ENCODE results near the gene PPAN. TPM values are rescaled to one million over a fixed set of nuclear protein-coding genes. Genes with fewer than 3 reads are reported as not detected.

The PPAN gene
- total RNA-seq, 1 experiment from 2014 or later, result 101 TPM

DNA sequence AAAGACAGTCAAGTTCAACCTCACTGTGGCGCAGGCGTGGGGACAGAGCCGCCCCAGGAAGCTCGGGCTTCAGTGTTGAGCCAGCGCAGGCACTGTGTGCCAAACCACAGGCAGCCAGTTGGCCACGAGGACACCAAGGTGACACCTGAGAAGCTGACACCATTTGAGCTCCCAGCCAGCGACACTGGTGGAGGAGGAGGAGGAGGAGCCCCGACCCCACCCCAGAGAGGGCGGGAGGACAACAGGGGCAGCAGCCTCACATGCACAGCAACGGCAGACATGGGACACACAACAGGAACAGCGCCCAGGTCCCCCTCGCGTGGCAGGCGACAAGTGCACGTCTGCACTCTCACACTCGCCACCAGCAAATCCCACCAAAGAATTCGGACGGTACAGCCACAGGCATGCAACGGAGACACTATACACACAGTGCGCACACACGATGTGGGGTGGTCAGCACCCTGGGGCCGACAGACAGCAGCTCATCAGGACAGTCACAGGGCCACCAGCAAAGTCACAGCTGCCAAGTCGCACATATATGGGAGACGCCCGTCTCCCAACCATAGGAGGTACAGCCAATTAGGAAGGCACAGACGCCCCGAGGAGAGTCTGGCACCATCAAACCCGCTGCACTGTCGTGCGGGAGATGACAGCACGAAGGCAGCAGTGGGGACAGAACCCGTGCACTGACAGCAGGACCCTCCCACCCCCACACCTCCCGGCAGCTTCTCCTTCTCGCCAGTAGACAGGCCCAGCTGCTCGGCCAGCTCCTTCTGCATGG, 10.1 kb downstream of the PPAN start:
- Histone ChIP-seq H3K4me3 (replicated peaks in 1 of 2; ENCODE audit: low read depth in 1 of 2, low read length in 2 of 2) (no peak overlapping the region), H2AFZ (ENCODE audit: low read depth, low read length, poor library complexity, severe bottlenecking) (no peak overlapping the region), H3K9ac (ENCODE audit: low read length) (no peak overlapping the region), H3K27ac (ENCODE audit: low read depth, low read length) (no peak overlapping the region; the same call in 1 of the 2 replicates), H3K27me3 (ENCODE audit: insufficient read depth, low read length) (no peaks in the 10 kb centered on the region), H3K4me2 (ENCODE audit: low read length) (no peak overlapping the region), H3K9me3 (ENCODE audit: control insufficient read depth in 1 of 2, insufficient read depth in 1 of 2, low read depth in 1 of 2, low read length in 2 of 2) (no peaks in the 10 kb centered on the region), H3K4me1 (ENCODE audit: control insufficient read depth in 1 of 2, insufficient read depth in 2 of 2, low read length in 2 of 2) (peaks cover 5 to 35% of the 10 kb centered on the region in 2 experiments), H3K79me2 (ENCODE audit: insufficient read depth, low read length) (peaks cover 30% of the 10 kb centered on the region), H3K36me3 (ENCODE audit: control insufficient read depth in 1 of 2, insufficient read depth in 2 of 2, low read length in 2 of 2) (peaks cover 12 to 23% of the 10 kb centered on the region in 2 experiments; a peak in 3 of 4 replicates), H3K9me2 (ENCODE audit: insufficient read depth) (no peaks in the 10 kb centered on the region), H4K20me1 (ENCODE audit: insufficient read depth) (no peaks in the 10 kb centered on the region)
- no TSS peak for BruUV-seq (replicated peaks)
- CTCF ChIA-PET, result no interaction called here
- DNase-seq (ENCODE audit: low read depth, low spot score) (no peak), ATAC-seq (no peak)
- POLR2A ChIA-PET, result interaction anchor here (1.4 kb wide), 1 partner anchor 10 kb away, joined by 3 read pairs; the partner anchor contains the start of gene PPAN
- TF ChIP-seq, protein P1, sequence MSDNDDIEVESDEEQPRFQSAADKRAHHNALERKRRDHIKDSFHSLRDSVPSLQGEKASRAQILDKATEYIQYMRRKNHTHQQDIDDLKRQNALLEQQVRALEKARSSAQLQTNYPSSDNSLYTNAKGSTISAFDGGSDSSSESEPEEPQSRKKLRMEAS (IDR thresholded peaks at IDR 0.05), result no peak
- TF ChIP-seq EGR1 (IDR thresholded peaks at IDR 0.05; ENCODE audit: low read depth) (no peak), JUND (IDR thresholded peaks at IDR 0.05) (no peak), ZNF274 (IDR thresholded peaks at IDR 0.05; ENCODE audit: low read depth, low read length) (no peak), POLR2AphosphoS5 (IDR thresholded peaks at IDR 0.05; ENCODE audit: low read depth, low read length) (no peak), SP1 (IDR thresholded peaks at IDR 0.05; ENCODE audit: low read depth) (no peak), POLR2A (IDR thresholded peaks at IDR 0.05; ENCODE audit: borderline replicate concordance, extremely low read depth, insufficient read depth, insufficient read length) (no peak), EZH2 (IDR thresholded peaks at IDR 0.05) (no peak), CBX3 (IDR thresholded peaks at IDR 0.05; ENCODE audit: low read depth) (no peak), ZFX (IDR thresholded peaks at IDR 0.05) (no peak)
- intact Hi-C loops (cut with micrococcal nuclease), result no loop called here
- RAD21 ChIA-PET (ENCODE audit: low non-redundant PET in 1 of 2, low total read pairs in 2 of 2, uncharacterized antibody in 2 of 2, unreplicated experiment in 2 of 2), result no interaction called here
